Measurements from ENCODE around the gene PCYT1B.
"Not testable (repeated sequence)": the region's sequence is repeated elsewhere in the genome, so short reads cannot be mapped to it uniquely, and the experiment has no call there.

The PCYT1B gene

GRCh38 chrX:24647257-24648058 lies at the start of gene PCYT1B:
TSS of gene PCYT1B (minus strand) at chrX:24647347. CDS start at chrX:24647105, 242 bp downstream.
- peak; percentile 48 for DNase-seq

GRCh38 chrX:24696294-24696693 lies 49.1 kb upstream of the PCYT1B start:
- DNase-seq, result no peak

- no peak for DNase-seq
Measured at GRCh38 chrX:24694825-24695224, 47.7 kb upstream of the PCYT1B start.

- DNase-seq, result peak; percentile 62
Measured at GRCh38 chrX:24693453-24694202, 46.5 kb upstream of the PCYT1B start, which contains the start of gene POLA1. TSS of gene POLA1 (plus strand) at chrX:24693918. CDS start at chrX:24693962, 44 bp downstream.

GRCh38 chrX:24692305-24692704 lies 45.2 kb upstream of the PCYT1B start:
- no peak for DNase-seq

- no peak for DNase-seq
Measured at GRCh38 chrX:24684048-24684447, 36.9 kb upstream of the PCYT1B start.

- DNase-seq, result no peak
Measured at GRCh38 chrX:24682739-24683432, 35.7 kb upstream of the PCYT1B start.

GRCh38 chrX:24676403-24677024 lies 29.4 kb upstream of the PCYT1B start:
- DNase-seq, result no peak

- DNase-seq, result no peak
Measured at GRCh38 chrX:24673424-24673823, 26.3 kb upstream of the PCYT1B start.

- no peak for DNase-seq
Measured at GRCh38 chrX:24672701-24673190, 25.6 kb upstream of the PCYT1B start.

GRCh38 chrX:24668111-24668510 lies 21.0 kb upstream of the PCYT1B start:
- no peak for DNase-seq

- DNase-seq, result no peak
Measured at GRCh38 chrX:24662352-24662751, 15.2 kb upstream of the PCYT1B start.

GRCh38 chrX:24661292-24661691 lies 14.1 kb upstream of the PCYT1B start:
- DNase-seq, result no peak

GRCh38 chrX:24659646-24660045 lies 12.5 kb upstream of the PCYT1B start:
- no peak for DNase-seq

GRCh38 chrX:24659106-24659505 lies 12.0 kb upstream of the PCYT1B start:
- no peak for DNase-seq

- DNase-seq, result no peak
Measured at GRCh38 chrX:24658421-24658820, 11.3 kb upstream of the PCYT1B start.

GRCh38 chrX:24657671-24658386 lies 10.7 kb upstream of the PCYT1B start:
- no peak for DNase-seq

GRCh38 chrX:24655679-24656078 lies 8.5 kb upstream of the PCYT1B start:
- DNase-seq, result not testable (repeated sequence)

- DNase-seq, result no peak
Measured at GRCh38 chrX:24651783-24652182, 4.6 kb upstream of the PCYT1B start.

- no peak for DNase-seq
Measured at GRCh38 chrX:24648495-24648894, 1.3 kb upstream of the PCYT1B start.

GRCh38 chrX:24646745-24647182 lies 383 bp downstream of the PCYT1B start:
- no peak for DNase-seq

- DNase-seq, result no peak
Measured at GRCh38 chrX:24646006-24646405, 1.1 kb downstream of the PCYT1B start.
